Stimulated activated CD4-positive, alpha-beta T cell treated with anti-CD3 and anti-CD28 coated beads, TNF-alpha, amount 100 ng/mL, for 1 hour (primary cell): ENCODE results near the gene E2F6.

Source experiments
- DNase-seq, 3 donors: peaks; one replicate each; pipeline ENCODE4 v3.0.0-alpha.2; 2020; ENCODE audit warnings: low read depth in 3 of 3, low spot score in 1 of 3

E2F6 gene

DNA sequence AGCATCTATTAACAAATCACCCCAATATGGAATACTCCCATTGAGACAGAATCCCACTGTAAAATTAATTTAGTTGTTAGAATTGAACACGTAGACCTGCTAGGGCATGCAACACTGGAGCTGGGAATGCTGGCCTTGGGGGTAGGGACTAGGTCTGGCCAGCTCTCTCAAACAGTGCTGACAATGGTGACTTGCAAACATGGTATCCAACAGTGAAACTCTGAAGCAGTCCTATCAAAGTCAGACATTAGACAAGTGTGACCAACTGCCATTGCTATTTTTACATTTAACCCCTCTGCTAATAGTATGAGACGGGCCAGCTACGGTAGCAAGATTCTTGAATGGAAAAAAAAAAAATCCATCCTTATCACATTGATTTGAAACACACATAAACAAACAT lies 7.2 kb downstream of the E2F6 start:
- DNase-seq: no peak

DNA sequence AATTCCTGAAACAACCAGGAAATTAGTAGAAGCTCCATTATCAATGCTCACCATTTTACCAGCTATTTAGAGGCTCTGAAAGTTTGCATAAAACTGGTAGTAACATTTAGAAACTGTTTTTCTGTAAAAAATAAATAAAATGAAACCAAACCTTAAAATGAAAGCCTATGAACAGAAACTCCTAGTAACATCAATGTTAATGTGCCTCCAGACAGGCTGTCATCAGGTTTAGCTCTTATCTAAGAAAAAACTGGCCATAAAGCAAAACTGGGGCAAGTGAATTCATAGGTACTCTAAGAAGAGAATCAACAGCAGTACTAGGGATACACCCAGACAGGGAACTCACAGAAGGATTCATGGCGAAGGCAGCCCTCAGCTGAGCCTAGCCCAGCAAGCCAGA lies 8.0 kb downstream of the E2F6 start:
- DNase-seq: no peak

DNA sequence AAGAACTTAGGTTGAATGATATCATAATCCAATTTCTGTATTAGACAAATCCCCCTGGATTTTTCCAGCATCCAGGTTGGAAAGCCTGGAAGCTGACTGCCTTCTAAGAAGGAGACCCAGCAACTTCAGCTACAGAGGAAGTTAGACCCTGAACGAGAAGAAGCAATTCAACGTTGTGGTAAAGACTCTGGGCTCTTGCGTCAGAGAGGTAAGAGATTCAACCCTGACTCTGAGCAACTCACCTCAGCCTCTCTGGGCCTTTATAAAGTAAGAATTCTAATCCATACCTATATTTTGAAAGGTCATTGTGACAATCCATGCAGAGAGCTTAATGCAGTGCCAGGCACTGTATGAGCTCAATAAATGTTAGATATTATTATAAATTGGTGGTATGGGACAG lies 9.7 kb downstream of the E2F6 start:
- DNase-seq: no peak

DNA sequence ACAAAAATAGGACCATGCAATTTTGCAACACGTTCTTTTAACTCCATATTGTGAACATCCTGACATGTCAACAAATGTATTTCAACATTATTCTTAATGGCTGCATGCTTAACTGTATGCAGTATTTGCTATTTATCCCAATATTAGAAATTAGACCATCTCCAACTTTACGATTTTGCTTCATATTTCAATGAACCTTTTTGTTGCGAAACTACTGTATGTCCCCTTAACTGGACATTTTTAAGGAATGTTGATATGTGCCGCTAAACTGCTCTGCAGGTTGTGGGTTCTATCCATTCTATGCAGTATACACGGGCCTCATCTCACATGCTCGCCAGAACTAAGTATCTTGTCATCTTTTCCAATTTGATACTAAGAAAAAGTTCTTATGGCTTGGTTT lies 11.1 kb downstream of the E2F6 start:
- DNase-seq: no peak

GRCh38 chr2:11450791-11451190 lies 15.2 kb downstream of the E2F6 start:
- DNase-seq: no peak

GRCh38 chr2:11446733-11447248 lies 19.2 kb downstream of the E2F6 start:
- DNase-seq: peak in 1 of 3 donors; percentile 14

DNA sequence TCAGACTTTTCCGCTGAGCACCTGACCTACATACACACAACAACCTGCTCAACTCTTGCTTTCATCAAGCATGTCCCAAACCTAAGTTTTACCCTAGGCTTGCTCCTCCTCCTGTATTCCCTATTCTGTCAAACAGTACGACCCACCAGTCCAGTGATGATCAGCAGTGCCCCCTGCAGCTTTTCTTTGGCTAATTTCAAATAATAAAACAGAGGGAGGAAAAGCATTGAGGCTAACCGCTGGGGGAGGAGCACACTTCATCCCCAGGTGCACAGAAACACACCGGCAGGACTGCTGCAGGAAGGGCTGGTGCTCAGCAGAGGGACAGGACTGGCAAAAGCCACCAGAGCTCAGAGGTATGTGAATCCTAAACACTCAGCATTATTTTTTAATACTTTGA lies 21.2 kb downstream of the E2F6 start:
- DNase-seq: no peak

- DNase-seq: no peak
Observed at GRCh38 chr2:11438555-11439080, 27.3 kb downstream of the E2F6 start.

- no peak for DNase-seq
Observed at GRCh38 chr2:11437602-11438001, 28.4 kb downstream of the E2F6 start.

- DNase-seq: no peak
Observed at GRCh38 chr2:11435036-11435435, 30.9 kb downstream of the E2F6 start.

GRCh38 chr2:11434443-11434842 lies 31.5 kb downstream of the E2F6 start:
- DNase-seq: no peak

DNA sequence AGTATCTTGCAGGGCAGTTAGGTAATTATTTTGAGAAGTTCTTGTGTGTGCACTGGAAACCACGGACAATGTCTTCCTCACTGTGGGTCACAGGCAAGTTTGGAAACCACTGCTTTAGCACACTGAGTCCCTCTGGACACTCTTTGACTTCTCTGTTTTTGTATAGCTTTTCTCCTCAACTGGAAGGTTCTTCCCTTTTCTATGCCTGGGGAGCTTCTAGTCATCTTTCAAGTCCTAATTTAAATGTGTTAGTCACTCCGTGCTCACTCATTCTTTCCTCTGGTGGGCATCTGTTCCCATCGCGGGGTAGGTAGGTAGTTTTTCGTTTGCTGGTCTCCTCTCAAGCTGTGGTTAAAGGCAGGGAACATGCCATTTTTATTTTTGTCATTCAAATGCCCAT lies 32.1 kb downstream of the E2F6 start:
- no peak for DNase-seq

GRCh38 chr2:11430729-11431128 lies 35.2 kb downstream of the E2F6 start:
- DNase-seq: no peak

DNA sequence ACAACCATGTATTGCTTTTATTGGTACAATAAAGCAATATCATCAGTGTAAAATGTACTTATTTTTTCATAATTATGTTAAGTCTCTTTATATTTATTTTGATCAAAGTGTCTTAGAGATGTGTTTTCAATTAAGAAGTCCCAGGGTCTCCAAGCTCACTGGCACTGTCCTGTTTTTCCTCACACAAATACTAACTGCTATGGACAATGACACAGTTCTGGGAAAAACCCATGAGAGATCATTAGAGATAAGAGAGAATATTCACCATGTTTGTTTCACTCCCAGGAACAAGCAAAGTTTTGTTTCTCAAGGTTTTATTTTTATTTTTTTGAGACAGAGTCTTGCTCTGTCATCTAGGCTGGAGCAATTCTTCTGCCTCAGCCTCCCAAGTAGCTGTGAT lies 38.7 kb downstream of the E2F6 start:
- no peak for DNase-seq

DNA sequence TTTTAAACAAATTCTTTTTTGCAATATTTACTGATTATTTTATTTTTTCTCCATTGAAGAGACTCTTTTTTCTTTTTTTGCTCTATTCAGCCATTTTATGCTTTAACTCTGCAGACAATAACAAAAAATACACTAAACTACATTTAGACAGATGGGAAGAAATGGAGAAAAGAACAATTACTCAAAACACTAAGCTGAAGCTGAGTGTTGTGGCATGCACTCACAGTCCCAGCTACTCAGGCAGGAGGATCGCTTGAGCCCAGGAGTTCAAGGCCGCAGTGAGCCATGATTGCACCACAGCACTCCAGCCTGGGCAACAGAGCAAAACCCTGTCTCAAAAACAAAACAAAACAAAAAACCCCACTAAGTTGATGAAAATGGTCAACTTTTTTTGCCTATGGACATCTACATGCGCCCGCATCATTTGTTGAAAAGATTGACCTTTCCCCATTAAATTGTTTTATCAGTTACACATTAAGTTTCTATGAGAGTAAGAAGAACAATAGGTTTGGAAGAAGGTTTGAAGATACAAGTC lies 43.0 kb downstream of the E2F6 start:
- no peak for DNase-seq

GRCh38 chr2:11422491-11422865 lies 43.5 kb downstream of the E2F6 start:
- no peak for DNase-seq

GRCh38 chr2:11421863-11422490 lies 44.0 kb downstream of the E2F6 start:
- no peak for DNase-seq

- DNase-seq: no peak
Observed at GRCh38 chr2:11420671-11421070, 45.3 kb downstream of the E2F6 start.

- no peak for DNase-seq
Observed at GRCh38 chr2:11420190-11420589, 45.8 kb downstream of the E2F6 start.

DNA sequence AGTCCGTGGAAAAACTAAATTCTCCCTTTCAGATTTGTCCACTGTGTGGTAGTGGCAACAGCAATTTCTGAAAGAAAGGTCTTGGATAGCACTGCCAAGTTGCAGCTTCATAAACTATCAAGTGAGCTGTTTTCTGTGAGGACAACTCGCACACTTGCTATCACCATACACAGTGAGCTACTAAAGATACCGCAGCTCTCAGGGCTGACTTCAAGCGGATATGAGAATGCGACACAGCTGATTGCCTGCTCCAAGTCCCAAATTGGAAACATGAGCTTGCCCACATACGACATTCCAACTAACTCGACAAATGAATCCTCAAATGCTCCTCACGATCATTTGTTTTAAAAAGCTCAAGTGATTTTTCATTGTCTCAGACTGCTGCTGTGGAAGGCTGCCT lies 46.2 kb downstream of the E2F6 start:
- DNase-seq: no peak

- DNase-seq: no peak
Observed at GRCh38 chr2:11417946-11418585, 47.9 kb downstream of the E2F6 start.

DNA sequence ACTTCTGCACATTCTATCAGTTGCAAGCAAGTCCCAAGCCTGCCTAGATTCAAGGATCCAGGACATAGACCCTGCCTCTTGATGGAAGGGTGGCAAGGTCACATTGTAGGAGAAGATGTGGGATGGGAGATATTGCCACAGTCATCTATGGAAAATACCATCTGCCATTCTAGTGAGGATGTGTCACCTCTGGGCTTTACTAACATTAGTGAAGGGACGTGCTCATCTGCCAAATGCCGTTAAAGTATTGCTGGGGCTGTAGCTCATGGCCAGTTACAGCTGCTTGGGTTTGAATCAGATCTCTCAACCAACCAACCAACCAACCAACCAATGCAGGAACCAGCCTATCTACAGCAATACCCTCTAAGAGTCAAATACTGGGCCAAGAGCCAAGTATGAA lies 49.0 kb downstream of the E2F6 start:
- DNase-seq: no peak

DNA sequence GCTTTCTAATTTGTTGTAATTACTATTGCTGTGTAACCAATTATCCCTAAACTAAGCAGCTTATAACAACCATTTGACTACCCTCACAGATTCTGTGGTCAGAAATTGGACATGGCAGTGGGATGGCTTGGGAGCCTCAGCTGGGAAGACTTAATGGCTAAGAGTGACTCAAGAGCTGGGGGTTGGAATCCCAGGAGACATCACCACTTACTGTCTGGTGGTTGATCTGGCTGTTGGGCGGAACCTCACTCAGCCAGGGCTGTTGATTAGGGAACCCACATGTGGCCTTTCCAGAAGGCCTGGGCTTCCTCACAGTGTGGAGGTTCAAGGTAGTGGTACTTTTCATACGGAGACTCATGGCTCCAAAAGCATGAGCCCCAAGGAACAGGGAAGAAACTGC lies 49.8 kb downstream of the E2F6 start:
- no peak for DNase-seq
